Measurements from ENCODE around the gene XPR1.

- no peak for TF ChIP-seq POLR2A (IDR thresholded peaks at IDR 0.05; ENCODE audit: low read depth, low read length)
- TF ChIP-seq TAF1 (IDR thresholded peaks at IDR 0.05; ENCODE audit: low read depth, low read length): no peak
- TF ChIP-seq POLR2AphosphoS5 (IDR thresholded peaks at IDR 0.05; ENCODE audit: low read depth, low read length): no peak
- no peak for TF ChIP-seq PAX5 (IDR thresholded peaks at IDR 0.05; ENCODE audit: insufficient read depth, low read length, severe bottlenecking)
- no peak for TF ChIP-seq SPI1 (IDR thresholded peaks at IDR 0.05; ENCODE audit: low read depth, low read length)
- no peak for TF ChIP-seq POU2F2 (IDR thresholded peaks at IDR 0.05; ENCODE audit: low read depth, low read length)
These were observed 216.4 kb downstream of the XPR1 start for GRCh38 chr1:180848191-180848590.
